Loucy (cell line): ENCODE results near the gene CAV3.

ENCODE experiments used
- H2AFZ ChIP-seq: fragments of 200-600 bp; sonication (generic); 2 replicates; pipeline ENCODE4 v1.6.0; 2016; ENCODE audit warnings: antibody characterized with exemption, mild to moderate bottlenecking, low read length, moderate library complexity
- H3F3A ChIP-seq: fragments of 200-600 bp; 2 replicates; pipeline ENCODE4 v1.6.0; 2016; ENCODE audit warnings: antibody characterized with exemption, low read depth, mild to moderate bottlenecking
- H3K27me3 ChIP-seq: fragments of 200-600 bp; sonication (generic); 2 replicates; pipeline ENCODE4 v1.6.1; 2014; ENCODE audit warnings: low read length, mild to moderate bottlenecking; ENCODE audit not compliant: insufficient read depth, poor library complexity, severe bottlenecking
- H3K36me3 ChIP-seq: fragments of 200-600 bp; sonication (generic); 2 replicates; pipeline ENCODE4 v1.6.1; 2016; ENCODE audit warnings: low read length; ENCODE audit not compliant: insufficient read depth
- H3K4me1 ChIP-seq: fragments of 200-600 bp; sonication (generic); 2 replicates; pipeline ENCODE4 v1.5.1; 2014; ENCODE audit warnings: low read length, mild to moderate bottlenecking; ENCODE audit not compliant: insufficient read depth, poor library complexity, severe bottlenecking
- H3K4me2 ChIP-seq: fragments of 200-600 bp; sonication (generic); 2 replicates; pipeline ENCODE4 v1.6.0; 2014; ENCODE audit warnings: antibody characterized with exemption, low read length, low read depth, mild to moderate bottlenecking; ENCODE audit not compliant: poor library complexity, severe bottlenecking
- H3K4me3 ChIP-seq: fragments of 200-600 bp; sonication (generic); 2 replicates; pipeline ENCODE4 v1.5.1; 2014; ENCODE audit warnings: low read length, mild to moderate bottlenecking, mixed read lengths; ENCODE audit not compliant: poor library complexity, severe bottlenecking
- H3K79me2 ChIP-seq: fragments of 200-600 bp; sonication (generic); 2 replicates; pipeline ENCODE4 v1.6.1; 2014; ENCODE audit warnings: low read length; ENCODE audit not compliant: insufficient read depth
- H3K9ac ChIP-seq: fragments of 200-600 bp; sonication (generic); 2 replicates; pipeline ENCODE4 v1.6.0; 2014; ENCODE audit warnings: mild to moderate bottlenecking, low read depth, low read length, moderate library complexity; ENCODE audit not compliant: poor library complexity, severe bottlenecking
- H3K9me2 ChIP-seq: fragments of 200-600 bp; sonication (generic); replicated peaks from 2 replicates; pipeline ENCODE4 v1.6.1; 2016; ENCODE audit warnings: low read depth, low read length, mixed read lengths
- H3K9me3 ChIP-seq: fragments of 200-600 bp; sonication (generic); 2 replicates; pipeline ENCODE4 v1.6.1; 2014; ENCODE audit warnings: mild to moderate bottlenecking, antibody characterized with exemption, low read length, low read depth; ENCODE audit not compliant: insufficient read depth
- H4K20me1 ChIP-seq: fragments of 200-600 bp; sonication (generic); 2 replicates; pipeline ENCODE4 v1.6.0; 2014; ENCODE audit warnings: antibody characterized with exemption, low read length, mild to moderate bottlenecking; ENCODE audit not compliant: insufficient read depth, poor library complexity, severe bottlenecking
- CTCF ChIP-seq: fragments of 200-600 bp; sonication (generic); conservative IDR thresholded peaks from 2 replicates; pipeline ENCODE4 v1.5.1; 2014; ENCODE audit warnings: mild to moderate bottlenecking, antibody characterized with exemption, low read length
- EZH2phosphoT487 ChIP-seq: fragments of 200-600 bp; IDR thresholded peaks from 2 replicates; pipeline ENCODE4 v1.6.1; 2018; ENCODE audit warnings: antibody characterized with exemption, mild to moderate bottlenecking, moderate library complexity, borderline replicate concordance

The CAV3 gene

GRCh38 chr3:8776406-8776805 is 42.8 kb downstream of the CAV3 start:
- Histone ChIP-seq H3K27me3 (no peaks in the 10 kb centered on the region), H3F3A (no peaks in the 10 kb centered on the region), H3K9me2 (no peaks in the 10 kb centered on the region), H2AFZ (no peak overlapping the region), H3K4me3 (no peak overlapping the region), H3K36me3 (no peaks in the 10 kb centered on the region), H3K79me2 (no peaks in the 10 kb centered on the region), H4K20me1 (no peaks in the 10 kb centered on the region), H3K9me3 (no peaks in the 10 kb centered on the region), H3K4me1 (no peaks in the 10 kb centered on the region), H3K9ac (no peak overlapping the region), H3K4me2 (no peak overlapping the region)
- TF ChIP-seq EZH2phosphoT487 (no peak), CTCF (no peak)

- Histone ChIP-seq H3K4me1 (no peaks in the 10 kb centered on the region), H3K9ac (no peak overlapping the region), H2AFZ (no peak overlapping the region), H3K79me2 (no peaks in the 10 kb centered on the region), H3K4me3 (no peak overlapping the region), H3F3A (no peaks in the 10 kb centered on the region), H3K27me3 (no peaks in the 10 kb centered on the region), H3K4me2 (no peak overlapping the region), H3K9me2 (no peaks in the 10 kb centered on the region), H3K9me3 (no peaks in the 10 kb centered on the region), H3K36me3 (no peaks in the 10 kb centered on the region), H4K20me1 (no peaks in the 10 kb centered on the region)
- TF ChIP-seq EZH2phosphoT487 (no peak), CTCF (no peak)
Measured at GRCh38 chr3:8777201-8777977, 43.8 kb downstream of the CAV3 start.

DNA sequence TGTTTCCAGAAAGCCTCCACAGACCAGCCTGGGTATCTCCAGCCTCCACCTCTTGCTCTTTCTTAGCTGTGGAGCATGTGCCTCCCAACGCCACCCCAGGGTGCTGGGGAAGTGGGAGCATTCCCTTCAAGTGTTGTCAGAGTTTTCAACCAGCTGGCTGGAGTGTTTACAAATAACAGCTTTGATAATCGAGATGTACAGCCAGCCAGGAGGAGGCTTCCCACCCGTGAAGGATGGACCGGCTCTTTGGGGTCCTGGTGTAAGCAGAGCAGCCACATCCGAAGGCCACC is 44.3 kb downstream of the CAV3 start:
- H3K27me3 ChIP-seq = no peaks in the 10 kb centered on the region
- H3K79me2 ChIP-seq = no peaks in the 10 kb centered on the region
- H4K20me1 ChIP-seq = no peaks in the 10 kb centered on the region
- no peak overlapping the region for H3K4me2 ChIP-seq
- H3K36me3 ChIP-seq = no peaks in the 10 kb centered on the region
- no peak overlapping the region for H3K4me3 ChIP-seq
- H3K9ac ChIP-seq = no peak overlapping the region
- no peak for TF ChIP-seq CTCF
- TF ChIP-seq EZH2phosphoT487 = no peak
- H3K9me3 ChIP-seq = no peaks in the 10 kb centered on the region
- no peaks in the 10 kb centered on the region for H3K9me2 ChIP-seq
- H2AFZ ChIP-seq = no peak overlapping the region
- H3F3A ChIP-seq = no peaks in the 10 kb centered on the region
- H3K4me1 ChIP-seq = no peaks in the 10 kb centered on the region
